Activated CD4-positive, alpha-beta T cell treated with anti-CD3 and anti-CD28 coated beads for 24 hours (primary cell): Measurements from ENCODE around the gene LAMB4.

ENCODE experiments used
- DNase-seq, 2 donors: peaks; one replicate each; pipeline ENCODE4 v3.0.0-alpha.2; 2020; ENCODE audit warnings: low read depth in 2 of 2

Gene LAMB4

DNA sequence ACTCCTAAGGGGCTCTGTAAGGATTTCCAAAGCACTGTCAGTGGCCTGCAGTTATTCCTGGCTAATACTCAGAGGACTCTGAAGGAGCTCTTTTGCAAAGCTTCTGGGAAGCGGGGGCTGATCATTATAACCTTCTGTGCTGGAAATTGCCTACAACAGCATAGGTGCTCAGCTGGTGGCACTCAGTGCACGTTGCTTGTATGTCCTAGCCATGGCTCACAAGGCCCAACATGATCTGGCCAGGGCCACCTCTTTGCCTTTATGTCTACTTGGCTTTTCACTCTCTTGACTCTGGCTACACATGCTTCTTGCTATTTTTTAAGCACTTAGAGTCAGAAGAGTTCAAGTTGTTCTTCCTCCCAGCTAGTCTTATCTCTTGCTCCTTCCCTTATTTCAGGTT, 17.5 kb downstream of the LAMB4 start:
- DNase-seq, result no peak

DNA sequence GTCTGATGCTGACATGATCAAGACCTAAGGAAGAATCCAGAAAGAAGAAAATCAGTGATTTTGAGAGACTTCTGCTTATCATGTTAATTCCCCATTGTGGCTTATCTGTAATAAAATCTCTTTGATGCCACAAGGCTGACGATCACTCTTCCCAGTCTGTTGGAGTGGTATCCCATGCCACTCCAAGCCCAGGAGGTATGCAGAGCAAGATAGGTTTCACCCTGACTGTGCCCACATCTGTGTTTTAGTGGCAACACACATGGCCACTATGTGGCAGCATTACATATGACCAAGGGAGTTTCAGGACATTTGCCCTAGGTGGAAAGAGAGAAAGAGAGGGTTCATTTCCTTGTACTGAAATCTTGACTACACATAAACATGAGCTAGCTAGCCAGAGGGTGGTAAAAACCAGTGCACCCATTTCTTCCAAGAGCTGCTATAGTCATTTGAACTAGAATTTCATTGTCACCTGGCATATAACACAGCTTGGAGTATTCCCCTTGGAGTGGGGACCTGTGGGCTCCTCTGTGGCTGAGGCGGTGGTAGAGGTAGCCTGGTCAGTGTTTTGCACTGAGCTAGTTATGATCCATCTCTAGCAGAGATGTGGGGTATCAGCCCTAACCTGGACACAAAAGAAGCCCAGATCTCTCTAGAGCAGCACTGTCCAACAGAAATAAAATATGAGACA, 20.8 kb downstream of the LAMB4 start:
- DNase-seq, result no peak

GRCh38 chr7:108108131-108108530, 22.0 kb downstream of the LAMB4 start:
- no peak for DNase-seq

DNA sequence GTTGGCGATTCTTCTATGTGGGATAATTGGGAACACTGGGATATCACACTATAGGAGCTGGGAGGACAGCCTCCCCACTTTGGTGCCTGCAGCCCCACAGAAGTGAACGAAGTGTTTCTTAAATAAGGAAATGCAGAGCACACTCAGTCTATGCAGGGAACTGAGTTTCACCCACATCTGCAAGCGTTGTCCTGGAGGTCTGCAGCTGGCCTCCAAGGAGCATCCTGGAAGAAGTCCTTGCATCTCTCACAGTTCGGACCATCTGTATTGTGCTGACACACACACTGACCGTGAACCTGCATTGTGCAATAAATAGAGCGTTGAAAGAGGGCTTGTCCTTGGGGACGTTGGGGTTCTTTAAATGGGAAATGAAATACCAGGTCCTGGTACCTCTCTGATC, 25.8 kb downstream of the LAMB4 start:
- no peak for DNase-seq

DNA sequence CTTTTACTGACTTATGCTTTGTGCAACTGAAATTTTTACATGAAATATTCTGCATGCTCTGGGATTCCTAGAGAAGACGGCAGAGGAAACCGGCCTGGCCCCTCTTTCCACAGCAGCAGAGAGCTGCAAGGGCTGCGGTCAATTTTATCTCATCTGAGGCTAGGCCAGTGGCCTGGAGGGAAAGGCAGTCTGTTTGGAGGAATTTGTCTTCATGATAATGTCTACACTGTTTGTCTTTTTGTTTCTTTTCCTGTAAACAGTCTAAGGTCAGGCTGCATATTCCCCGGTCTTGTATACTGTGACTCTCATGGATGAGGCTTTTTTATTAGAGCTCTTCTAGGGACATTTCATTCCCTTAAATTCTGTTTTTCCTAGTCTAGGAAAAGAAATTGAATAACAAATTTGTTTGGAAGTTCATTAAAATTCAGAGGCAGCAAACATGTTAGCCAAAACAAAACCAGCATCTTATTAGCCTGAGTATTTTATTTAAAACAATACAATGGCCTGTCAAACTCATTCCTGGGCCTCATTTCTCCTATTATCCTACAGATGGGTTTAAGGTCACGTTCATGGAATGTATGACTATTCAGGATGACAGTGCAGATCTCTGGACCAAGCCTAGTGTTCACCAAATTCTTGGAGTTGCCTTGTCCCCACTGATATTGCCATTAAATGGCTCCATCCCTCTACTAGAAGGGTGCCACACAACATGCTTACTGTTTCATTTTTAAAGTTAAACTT, 26.4 kb downstream of the LAMB4 start:
- DNase-seq, result no peak

DNA sequence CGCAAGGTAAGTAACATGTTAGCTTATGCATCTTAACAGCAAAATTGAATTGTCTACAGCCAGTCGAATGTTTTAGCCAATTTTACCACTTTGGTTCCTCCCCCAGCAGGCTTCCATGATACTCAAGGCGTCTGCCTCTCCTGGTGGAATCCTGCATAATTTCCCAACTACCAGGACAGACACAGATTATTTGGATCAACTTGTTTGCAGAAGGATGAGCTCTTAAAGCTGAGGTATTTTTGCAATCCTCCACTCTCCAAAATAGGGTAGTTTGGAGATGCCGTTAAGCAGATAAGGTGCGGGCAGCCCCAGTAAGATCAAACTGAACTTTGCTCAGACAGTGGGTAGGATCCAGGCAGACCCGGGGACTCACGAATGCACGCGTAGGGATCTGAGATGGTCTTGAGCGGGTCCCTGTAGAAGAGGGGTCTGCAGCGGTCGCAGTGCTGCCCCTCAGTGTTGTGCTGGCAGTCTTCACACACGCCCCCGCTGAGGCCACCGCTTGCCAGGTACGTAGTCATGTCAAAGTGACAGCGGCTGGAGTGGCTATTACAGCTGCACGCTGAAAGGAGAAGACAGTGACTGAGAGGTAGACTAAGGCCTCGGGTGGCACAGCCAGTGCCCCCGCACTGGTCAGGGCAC, 27.4 kb downstream of the LAMB4 start:
- no peak for DNase-seq

- no peak for DNase-seq
These were observed 28.4 kb downstream of the LAMB4 start for GRCh38 chr7:108101759-108102158.

- no peak for DNase-seq
These were observed 30.4 kb downstream of the LAMB4 start for GRCh38 chr7:108099713-108100112.

GRCh38 chr7:108097703-108098102, 32.5 kb downstream of the LAMB4 start:
- no peak for DNase-seq

GRCh38 chr7:108096996-108097395, 33.2 kb downstream of the LAMB4 start:
- DNase-seq, result no peak

- no peak for DNase-seq
These were observed 35.0 kb downstream of the LAMB4 start for GRCh38 chr7:108094933-108095710.

DNA sequence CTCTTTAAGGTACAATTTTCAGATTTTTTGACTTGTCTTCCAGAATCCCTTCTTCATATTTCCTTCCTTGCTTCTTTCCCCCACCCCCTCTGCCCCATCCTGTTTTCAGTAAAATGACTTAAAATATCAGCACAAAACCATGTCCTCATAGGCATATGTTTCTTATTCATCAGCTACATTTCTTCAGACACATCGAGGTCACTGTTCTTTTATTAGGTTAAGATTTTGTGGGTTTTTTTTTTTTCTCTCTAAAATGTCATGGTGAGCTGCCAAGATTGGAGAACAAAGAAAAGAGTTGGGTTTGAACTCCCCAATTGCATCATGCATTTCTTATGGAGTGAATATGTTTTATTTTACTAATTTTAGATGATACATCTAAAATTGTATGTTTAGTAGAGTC, 35.8 kb downstream of the LAMB4 start:
- no peak for DNase-seq

GRCh38 chr7:108093851-108094331, 36.3 kb downstream of the LAMB4 start:
- no peak for DNase-seq

DNA sequence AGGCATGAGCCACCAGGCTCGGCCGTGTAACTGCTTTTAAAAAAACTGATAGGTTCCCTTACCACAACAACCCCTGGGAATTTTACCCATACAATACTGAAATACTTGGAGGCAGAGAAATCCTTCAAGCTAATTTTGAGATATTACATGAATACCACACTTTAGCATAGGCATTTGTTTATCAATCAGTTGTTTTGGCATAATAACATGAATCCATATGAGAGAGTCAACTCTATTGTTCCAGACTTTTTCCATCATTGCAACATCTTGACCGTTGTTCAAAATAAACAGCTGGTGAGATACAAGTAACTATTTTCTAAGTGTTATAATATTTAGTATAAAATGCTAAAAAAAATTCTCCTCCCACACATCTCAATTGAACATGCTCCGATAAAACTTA, 36.8 kb downstream of the LAMB4 start:
- DNase-seq, result no peak

DNA sequence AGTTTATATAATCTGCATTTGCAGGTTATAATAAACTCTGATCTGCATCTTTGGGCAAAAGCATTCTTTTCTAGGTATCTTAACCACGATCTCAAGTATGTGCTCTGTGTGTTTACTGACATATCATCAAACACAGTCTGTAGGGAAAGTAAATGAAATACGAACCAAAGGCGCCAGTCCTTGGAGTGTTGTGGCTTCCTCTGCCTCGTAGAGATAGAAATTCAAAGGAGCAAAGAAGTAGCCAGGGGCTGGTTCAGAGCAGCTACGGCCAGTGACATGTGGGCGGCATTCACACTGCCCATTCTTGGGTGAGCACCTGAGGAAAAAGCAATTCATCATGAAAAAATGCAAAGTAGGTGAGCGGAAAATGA, 38.7 kb downstream of the LAMB4 start:
- no peak for DNase-seq

- DNase-seq, result no peak
These were observed 39.2 kb downstream of the LAMB4 start for GRCh38 chr7:108090791-108091460.

DNA sequence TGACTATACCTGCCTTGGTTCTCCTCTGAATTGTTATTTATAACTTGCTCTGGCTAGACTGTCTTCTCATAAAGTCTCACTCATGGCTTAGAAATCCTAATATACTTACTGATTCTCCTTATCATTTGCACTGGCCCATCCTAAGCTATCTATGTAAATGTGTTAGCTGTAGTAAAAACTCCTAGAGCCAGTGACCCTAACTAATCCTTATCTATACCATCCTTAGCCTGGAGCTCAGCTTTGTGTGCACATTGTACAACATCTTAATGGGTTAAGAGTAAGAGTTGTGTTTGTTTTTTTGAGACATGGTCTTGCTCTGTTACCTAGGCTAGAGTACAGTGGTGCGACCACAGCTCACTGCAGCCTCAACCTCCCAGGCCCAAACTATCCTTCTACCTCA, 40.8 kb downstream of the LAMB4 start:
- DNase-seq, result no peak

DNA sequence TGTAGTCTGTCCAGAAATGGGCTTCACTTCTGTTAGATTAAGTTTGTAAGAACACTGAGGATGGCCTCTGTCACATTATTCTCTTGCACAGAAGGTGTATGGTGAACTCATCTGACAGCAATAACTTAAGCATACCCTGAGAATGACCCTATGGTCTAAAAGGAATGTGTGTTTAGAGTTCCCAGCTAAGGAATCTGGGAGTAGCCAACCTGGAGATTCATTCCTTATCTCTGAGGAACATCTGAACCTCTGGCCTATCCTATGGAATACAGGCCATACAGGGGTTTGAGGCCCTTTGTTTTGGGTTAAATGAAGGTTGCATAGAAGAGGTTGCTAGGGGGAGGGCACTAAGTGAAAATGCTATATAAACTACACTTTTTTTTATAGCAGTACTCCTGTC, 41.4 kb downstream of the LAMB4 start:
- DNase-seq, result no peak

DNA sequence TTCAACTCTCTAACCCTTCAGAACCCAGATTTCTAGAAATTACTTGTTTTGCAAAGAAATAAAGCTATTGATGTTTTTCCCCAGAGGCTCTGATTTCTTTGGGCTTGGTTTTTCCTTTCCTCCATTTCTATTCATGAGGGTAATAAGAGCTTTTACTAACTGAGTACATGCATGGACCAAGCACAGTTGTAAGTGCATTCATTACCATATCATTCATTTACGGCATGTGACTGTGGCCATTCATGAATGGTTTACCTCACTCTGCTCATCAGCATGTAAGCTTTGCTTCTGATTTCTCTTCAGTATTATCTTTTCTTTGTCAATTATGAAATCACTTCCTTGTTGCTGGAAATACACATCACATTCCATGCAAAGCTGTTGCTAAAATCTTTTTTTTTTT, 42.4 kb downstream of the LAMB4 start:
- no peak for DNase-seq

DNA sequence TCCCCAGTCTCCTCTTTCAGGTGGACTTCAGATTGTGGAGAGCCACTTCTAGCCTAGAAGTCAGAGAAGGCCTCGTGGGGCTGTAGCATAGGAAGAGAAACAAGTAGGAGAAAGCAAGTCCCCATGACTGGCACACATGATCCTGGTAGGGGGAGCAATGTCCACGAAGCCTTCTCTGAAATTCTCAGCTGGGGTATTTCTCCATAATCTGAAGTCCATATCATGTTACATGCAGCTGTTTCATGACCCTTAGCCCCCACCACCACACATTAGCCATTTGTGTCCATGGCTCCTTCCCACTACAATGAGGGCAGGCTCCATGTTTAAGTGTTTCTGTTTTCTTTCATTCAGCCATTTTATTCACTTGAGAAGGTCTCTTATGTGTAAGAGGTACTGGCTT, 43.2 kb downstream of the LAMB4 start:
- DNase-seq, result no peak

DNA sequence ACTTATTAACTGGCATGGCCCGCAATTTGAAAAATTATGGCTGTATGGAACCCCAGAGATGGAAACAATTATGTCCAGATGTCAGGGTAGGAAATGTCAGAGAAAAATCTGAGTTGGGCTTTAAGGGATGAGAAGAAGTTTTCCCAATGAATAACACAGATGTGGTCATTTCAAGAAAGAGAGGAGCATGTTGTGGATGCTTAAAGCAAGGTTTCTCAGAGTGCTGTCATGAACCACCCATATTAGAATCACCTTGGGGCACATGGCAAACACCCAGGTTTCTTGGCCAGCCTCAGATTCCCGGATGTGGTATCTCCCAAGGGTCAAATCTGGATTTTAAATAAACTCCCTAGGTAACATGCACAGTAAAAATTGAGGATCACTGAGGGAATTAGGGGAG, 43.6 kb downstream of the LAMB4 start:
- DNase-seq, result no peak

DNA sequence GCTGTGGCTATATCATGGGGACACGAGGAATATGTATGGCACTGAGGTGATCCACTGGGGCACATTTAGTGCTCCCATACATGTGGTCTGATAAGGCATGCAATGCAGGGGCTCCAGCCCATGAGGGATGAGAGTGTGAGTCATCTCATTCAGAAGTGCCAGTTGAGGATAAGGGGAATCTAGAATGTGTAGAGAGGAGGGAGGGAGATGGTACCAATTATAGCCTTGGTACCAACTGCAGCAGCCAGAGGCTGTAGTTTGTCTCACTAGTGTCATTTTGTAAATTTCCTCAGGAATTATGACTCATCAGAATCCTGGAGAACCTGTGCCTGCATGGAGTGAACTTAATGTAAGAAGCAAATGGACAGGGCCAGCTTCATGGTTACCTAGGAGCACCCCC, 46.2 kb downstream of the LAMB4 start:
- DNase-seq, result no peak
